Measurements from ENCODE around the gene TGM1.
"Not testable (repeated sequence)": the region's sequence is repeated elsewhere in the genome, so short reads cannot be mapped to it uniquely, and the experiment has no call there.

The TGM1 gene

DNA sequence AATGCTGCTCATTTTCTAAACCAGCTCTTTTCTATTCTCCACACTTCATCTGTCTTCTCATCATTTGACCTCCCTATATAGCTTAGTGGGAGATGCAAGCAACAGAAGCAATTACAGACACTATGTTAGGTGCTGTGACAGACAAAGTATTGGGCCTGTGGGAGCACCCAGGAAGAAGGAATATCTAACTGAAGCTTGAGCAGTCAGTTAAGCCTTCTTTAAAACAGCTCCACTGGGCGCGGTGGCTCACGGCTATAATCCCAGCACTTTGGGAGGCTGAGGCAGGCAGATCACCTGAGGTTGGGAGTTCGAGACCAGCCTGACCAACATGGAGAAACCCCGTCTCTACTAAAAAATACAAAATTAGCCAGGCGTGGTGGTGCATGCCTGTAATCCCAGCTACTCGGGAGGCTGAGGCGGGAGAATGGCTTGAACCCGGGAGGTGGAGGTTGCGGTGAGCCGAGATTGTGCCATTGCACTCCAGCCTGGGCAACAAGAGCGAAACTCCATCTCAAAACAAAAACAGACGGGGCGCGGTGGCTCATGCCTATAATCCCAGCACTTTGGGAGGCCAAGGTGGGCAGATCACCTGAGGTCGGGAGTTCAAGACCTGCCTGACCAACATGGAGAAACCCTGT is 59.6 kb downstream of the TGM1 start:
- DNase-seq, result not testable (repeated sequence)

DNA sequence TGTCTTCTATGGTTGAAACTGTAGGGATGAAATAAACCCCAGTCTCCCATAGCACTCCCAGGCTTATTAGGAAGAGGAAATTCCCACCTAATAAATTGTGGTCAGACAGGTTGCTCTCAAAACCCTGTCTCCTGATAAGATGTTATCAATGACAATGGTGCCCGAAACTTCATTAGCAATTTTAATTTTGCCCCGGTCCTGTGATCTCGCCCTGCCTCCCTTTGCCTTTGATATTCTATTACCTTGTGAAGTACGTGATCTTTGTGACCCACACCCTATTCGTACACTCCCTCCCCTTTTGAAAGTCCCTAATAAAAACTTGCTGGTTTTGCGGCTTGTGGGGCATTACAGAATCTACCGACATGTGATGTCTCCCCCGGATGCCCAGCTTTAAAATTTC is 60.4 kb downstream of the TGM1 start:
- DNase-seq, result not testable (repeated sequence)
